GM06990 (cell line): ENCODE measurements around the gene TCOF1.
A peak's percentile ranks its signal among the peaks of the same experiment; 100 is the strongest.

Experiments
- DNase-seq: peaks from one replicate; pipeline ENCODE4 v3.0.0-alpha.2; 2011; ENCODE audit not compliant: insufficient read length; ENCODE audit errors: extremely low read depth
- H3K27me3 ChIP-seq: replicated peaks from 2 replicates; pipeline ENCODE4 v1.6.0; 2011; ENCODE audit warnings: low read length; ENCODE audit not compliant: control insufficient read depth, insufficient read depth
- H3K36me3 ChIP-seq: 2 replicates; pipeline ENCODE4 v1.5.1; 2011; ENCODE audit warnings: low read length; ENCODE audit not compliant: control insufficient read depth, insufficient read depth
- H3K4me3 ChIP-seq: replicated peaks from 2 replicates; pipeline ENCODE4 v1.5.1; 2011; ENCODE audit warnings: low read depth, mild to moderate bottlenecking, control low read depth, low read length
- CTCF ChIP-seq: IDR thresholded peaks from 2 replicates; pipeline ENCODE4 v1.5.1; 2011; ENCODE audit warnings: low read length, control low read depth, mild to moderate bottlenecking, inconsistent platforms; ENCODE audit not compliant: insufficient read depth, poor library complexity, severe bottlenecking

Gene TCOF1

GRCh38 chr5:150394912-150395687, 37.6 kb downstream of the TCOF1 start:
- no peak for TF ChIP-seq CTCF
- Histone ChIP-seq H3K4me3 (no peak overlapping the region), H3K36me3 (peaks cover 39% of the 10 kb centered on the region), H3K27me3 (no peaks in the 10 kb centered on the region)
- no peak for DNase-seq

- peaks cover 43% of the 10 kb centered on the region for H3K36me3 ChIP-seq
- no peak for DNase-seq
- TF ChIP-seq CTCF, result no peak
Observed at GRCh38 chr5:150395688-150395975, 38.1 kb downstream of the TCOF1 start.

GRCh38 chr5:150396267-150396666, 38.8 kb downstream of the TCOF1 start:
- no peak overlapping the region for H3K4me3 ChIP-seq
- peaks cover 43% of the 10 kb centered on the region for H3K36me3 ChIP-seq
- DNase-seq, result no peak
- TF ChIP-seq CTCF, result no peak
- no peaks in the 10 kb centered on the region for H3K27me3 ChIP-seq

More at GRCh38 chr5:150395688-150395975, 38.1 kb downstream of the TCOF1 start:
- Histone ChIP-seq H3K27me3 (no peaks in the 10 kb centered on the region), H3K4me3 (no peak overlapping the region)

DNA sequence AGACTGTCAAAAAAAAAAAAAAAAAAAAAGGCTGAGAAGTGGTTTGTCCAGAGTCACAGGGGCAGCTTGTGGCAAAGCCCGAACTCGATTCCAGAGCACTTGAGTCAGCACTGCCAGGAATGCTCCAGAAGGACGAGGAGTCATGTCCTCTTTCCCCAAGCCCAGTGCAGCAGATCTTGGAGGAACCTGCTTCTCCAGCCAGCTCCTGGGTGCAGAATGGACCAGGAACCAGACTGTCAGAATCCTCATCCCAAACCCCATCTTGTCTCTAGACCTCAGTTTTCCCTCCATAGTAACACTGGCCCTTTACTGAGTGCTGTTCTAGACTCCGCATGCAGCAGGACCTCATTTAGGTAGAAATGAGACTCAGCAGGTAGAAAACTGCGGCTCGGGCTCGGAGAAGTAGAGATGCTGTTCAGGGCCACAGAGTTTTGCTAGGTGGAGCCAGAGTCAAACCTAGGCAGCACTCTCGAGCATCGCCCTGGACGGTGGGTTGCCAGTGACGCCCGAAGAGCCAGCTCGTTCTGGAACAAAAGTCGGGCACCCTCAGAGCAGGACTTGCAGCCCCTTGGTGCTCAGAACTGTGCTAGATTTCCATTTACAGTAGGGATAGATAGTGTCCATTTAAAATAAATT, 39.8 kb downstream of the TCOF1 start:
- Histone ChIP-seq H3K27me3 (no peaks in the 10 kb centered on the region), H3K36me3 (peaks cover 47% of the 10 kb centered on the region), H3K4me3 (no peak overlapping the region)
- no peak for TF ChIP-seq CTCF
- no peak for DNase-seq

GRCh38 chr5:150397782-150398721, 40.6 kb downstream of the TCOF1 start:
- H3K27me3 ChIP-seq, result no peaks in the 10 kb centered on the region
- no peak for DNase-seq
- peak; percentile 9 for TF ChIP-seq CTCF
- peaks cover 51% of the 10 kb centered on the region for H3K36me3 ChIP-seq
- no peak overlapping the region for H3K4me3 ChIP-seq
